Lower leg skin (tissue), 4 donors: Measurements from ENCODE around the gene PNKD. TPM values are rescaled to one million over a fixed set of nuclear protein-coding genes. Genes with fewer than 3 reads are reported as not detected.
A peak's percentile ranks its signal among the peaks of the same experiment; 100 is the strongest.
"Not testable (repeated sequence)": the region's sequence is repeated elsewhere in the genome, so short reads cannot be mapped to it uniquely, and the experiment has no call there.

Source experiments
- DNase-seq, 2 donors: peaks; one replicate each; pipeline ENCODE4 v3.0.0-alpha.2; 2019; ENCODE audit warnings: low spot score in 2 of 2
- H3K4me3 ChIP-seq: fragments of 200-600 bp; sonication (generic); 2 replicates; pipeline ENCODE4 v1.5.1; 2017; ENCODE audit warnings: mild to moderate bottlenecking, low read depth; ENCODE audit not compliant: poor library complexity, severe bottlenecking
- POLR2A ChIP-seq, 2 donors: fragments of 450-650 bp; IDR thresholded peaks; one replicate each; pipeline ENCODE4 v1.6.1; 2016 to 2017; ENCODE audit warnings: antibody characterized with exemption in 2 of 2, mild to moderate bottlenecking in 1 of 2, moderate library complexity in 1 of 2
- WGBS, 2 donors: methylation state at CpG; one replicate each; pipeline ENCODE4 v1.1.5; 2018; 5-methylcytosine and 5-hydroxymethylcytosine counted together
- intact Hi-C: fragments of 100-400 bp; cut with DNase I; formaldehyde crosslinking; loops from one replicate; pipeline ENCODE4 v1.15.0; 2023; ENCODE audit warnings: low total_unique reads
- total RNA-seq, 4 donors: library from RNA; depleted of rRNA; stranded (reverse); fragments of >200 nt; gene quantifications; one replicate each; pipeline ENCODE4 v1.1.0, GENCODE V29; 2016
- TF ChIP-seq, protein P1 (sequence below), 3 donors: fragments of 450-650 bp; IDR thresholded peaks; one replicate each; pipeline ENCODE4 v1.5.1; 2016; ENCODE audit warnings: antibody characterized with exemption in 3 of 3, mild to moderate bottlenecking in 3 of 3, moderate library complexity in 2 of 3

The PNKD gene
- total RNA-seq, 4 donors from 2014 or later = 26.6 to 60.6 (median 43.3) TPM

DNA sequence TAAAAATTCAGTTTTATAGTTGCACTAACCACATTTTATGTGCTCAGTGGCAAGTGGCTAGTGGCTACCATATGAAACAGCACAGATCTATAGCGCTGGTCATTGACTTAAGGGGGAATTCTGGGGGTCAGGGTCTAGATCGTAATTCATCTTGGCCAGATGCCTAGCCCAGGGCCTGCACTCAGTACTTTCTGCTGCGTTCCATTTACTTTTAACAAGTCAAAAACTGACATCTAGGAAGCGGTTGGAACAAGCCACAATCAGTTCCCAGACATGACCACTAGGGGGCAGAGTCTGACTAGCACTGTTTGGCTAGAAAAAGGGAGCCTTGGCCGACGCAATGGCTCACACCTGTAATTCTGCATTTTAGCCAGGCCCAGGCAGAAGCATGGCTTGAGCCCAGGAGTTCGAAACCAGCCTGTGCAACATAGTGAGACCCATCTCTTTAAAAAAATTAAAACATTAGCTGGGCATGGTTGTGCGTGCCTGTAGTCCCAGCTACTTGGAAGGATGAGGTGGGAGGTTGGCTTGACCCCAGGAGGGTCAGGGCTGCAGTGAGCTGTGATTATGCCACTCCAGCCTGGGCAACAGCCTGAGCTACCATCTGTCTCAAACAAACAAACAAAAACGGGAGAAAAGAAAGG, 31.0 kb downstream of the PNKD start:
- WGBS, 2 donors = 11 to 12% methylated on average over 9 of the region's 9 CpGs
- DNase-seq = peak; percentile 86 to 96
- intact Hi-C loops = loop anchor here (10.0 kb wide), 2 partner anchors 54 to 924 kb away; partner anchors contain the start of genes ANKZF1, ATG9A and CATIP
- H3K4me3 ChIP-seq = no peak overlapping the region
- TF ChIP-seq POLR2A (IDR thresholded peaks at IDR 0.05) = no peak
- TF ChIP-seq, protein P1, sequence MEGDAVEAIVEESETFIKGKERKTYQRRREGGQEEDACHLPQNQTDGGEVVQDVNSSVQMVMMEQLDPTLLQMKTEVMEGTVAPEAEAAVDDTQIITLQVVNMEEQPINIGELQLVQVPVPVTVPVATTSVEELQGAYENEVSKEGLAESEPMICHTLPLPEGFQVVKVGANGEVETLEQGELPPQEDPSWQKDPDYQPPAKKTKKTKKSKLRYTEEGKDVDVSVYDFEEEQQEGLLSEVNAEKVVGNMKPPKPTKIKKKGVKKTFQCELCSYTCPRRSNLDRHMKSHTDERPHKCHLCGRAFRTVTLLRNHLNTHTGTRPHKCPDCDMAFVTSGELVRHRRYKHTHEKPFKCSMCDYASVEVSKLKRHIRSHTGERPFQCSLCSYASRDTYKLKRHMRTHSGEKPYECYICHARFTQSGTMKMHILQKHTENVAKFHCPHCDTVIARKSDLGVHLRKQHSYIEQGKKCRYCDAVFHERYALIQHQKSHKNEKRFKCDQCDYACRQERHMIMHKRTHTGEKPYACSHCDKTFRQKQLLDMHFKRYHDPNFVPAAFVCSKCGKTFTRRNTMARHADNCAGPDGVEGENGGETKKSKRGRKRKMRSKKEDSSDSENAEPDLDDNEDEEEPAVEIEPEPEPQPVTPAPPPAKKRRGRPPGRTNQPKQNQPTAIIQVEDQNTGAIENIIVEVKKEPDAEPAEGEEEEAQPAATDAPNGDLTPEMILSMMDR (IDR thresholded peaks at IDR 0.05) = peak in 2 of 3 donors; percentile 9 to 91

DNA sequence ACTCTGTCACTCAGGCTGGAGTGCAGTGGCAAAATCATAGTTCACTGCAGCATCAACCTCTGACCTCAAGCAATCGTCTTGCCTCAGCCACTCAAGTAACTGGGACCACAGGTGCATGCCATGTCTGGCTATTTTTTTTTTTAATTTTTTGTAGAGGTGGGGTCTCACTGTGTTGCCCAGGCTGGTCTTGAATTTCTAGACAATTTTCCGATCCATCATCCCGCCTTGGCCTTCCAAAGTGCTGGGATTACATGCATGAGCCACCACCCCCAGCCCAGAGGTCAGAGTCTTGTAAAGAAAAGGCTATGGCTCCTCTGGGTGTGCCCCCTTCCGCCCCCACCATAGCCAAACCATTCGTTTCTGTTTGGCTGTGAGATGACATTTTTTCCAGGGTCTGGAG, 35.1 kb downstream of the PNKD start:
- no peak for DNase-seq
- H3K4me3 ChIP-seq = no peak overlapping the region
- WGBS, 2 donors = 75 to 80% methylated on average over 5 of the region's 5 CpGs
- intact Hi-C loops = loop anchor here (10.0 kb wide), 2 partner anchors 49 to 919 kb away; partner anchors contain the start of genes ANKZF1, ATG9A and CATIP
- TF ChIP-seq, protein P1 (IDR thresholded peaks at IDR 0.05) = no peak
- TF ChIP-seq POLR2A (IDR thresholded peaks at IDR 0.05) = no peak

DNA sequence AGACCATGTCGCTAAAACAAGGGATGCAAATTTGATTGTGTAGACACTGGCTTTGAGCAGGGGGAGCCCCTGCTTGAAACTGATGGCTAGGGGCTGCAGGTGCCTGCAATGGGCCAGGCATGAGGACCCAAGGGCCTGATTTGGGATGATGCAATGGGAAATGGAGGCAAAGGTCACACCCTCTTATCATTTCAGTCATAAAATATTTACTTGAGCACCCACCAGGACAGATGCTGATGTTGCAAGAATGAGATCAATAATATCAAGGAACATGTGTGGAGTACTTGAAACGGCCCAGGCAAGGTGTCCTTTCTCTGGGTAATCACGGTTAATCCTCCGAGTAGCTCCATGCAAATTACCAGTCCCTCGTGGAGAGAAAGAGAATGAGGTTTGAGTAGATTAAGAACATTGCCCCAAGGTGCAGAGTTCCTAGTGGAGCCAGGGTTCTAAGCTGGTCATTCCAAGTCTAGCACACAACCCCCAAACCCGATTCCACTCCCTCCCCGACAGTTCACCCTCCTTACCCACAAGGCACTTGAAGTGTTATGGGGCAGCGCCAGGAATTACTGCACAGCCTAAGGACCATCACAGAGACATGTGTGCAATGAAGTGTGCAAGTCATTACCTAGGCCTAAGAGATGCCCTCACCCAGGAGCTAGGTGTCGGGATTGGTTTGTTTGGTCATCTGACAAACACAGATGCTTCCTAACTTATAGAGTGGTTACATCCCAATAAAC, 36.0 kb downstream of the PNKD start:
- whole genome bisulfite sequencing, 2 donors = 87 to 88% methylated on average over 9 of the region's 9 CpGs
- intact Hi-C loops = loop anchor here (10.0 kb wide), 2 partner anchors 48 to 918 kb away; partner anchors contain the start of genes ANKZF1, ATG9A and CATIP
- DNase-seq = no peak
- TF ChIP-seq, protein P1 (IDR thresholded peaks at IDR 0.05) = no peak
- TF ChIP-seq POLR2A (IDR thresholded peaks at IDR 0.05) = no peak
- no peak overlapping the region for H3K4me3 ChIP-seq

DNA sequence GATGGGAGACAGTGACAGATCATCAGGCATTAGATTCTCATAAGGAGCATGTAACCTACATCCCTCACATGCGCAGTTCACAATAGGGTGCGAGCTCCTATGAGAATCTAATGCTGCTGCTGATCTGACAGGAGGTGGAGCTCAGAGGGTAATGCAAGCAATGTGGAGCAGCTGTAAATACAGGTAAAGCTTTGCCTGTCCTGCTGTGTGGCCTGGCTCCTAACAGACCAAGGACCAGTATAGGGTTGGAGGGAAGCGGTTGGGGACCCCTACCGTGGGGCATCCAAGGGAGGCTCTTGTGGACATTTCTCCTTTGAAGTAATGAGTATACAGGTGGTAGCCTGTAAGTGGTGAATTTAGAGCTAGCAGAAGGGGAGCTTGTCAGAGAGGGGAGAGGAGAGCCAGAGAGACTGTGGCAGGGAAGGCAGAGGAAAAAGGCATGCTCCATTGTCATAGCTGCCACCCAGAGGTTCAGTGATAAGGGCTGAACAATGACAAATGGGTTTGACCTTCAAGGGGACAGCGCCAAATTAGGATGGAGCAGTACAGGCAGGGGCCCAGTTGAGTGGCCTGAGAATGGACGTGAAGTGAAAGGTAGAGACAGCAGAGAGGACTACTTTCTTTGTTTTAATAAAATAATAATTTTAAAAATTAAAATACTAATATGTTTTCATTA, 37.2 kb downstream of the PNKD start:
- no peak overlapping the region for H3K4me3 ChIP-seq
- no peak for DNase-seq
- no peak for TF ChIP-seq POLR2A (IDR thresholded peaks at IDR 0.05)
- TF ChIP-seq, protein P1 (IDR thresholded peaks at IDR 0.05) = no peak
- WGBS, 2 donors = 89 to 91% methylated on average over 6 of the region's 6 CpGs
- intact Hi-C loops = loop anchor here (10.0 kb wide), 2 partner anchors 47 to 917 kb away; partner anchors contain the start of genes ANKZF1, ATG9A and CATIP

DNA sequence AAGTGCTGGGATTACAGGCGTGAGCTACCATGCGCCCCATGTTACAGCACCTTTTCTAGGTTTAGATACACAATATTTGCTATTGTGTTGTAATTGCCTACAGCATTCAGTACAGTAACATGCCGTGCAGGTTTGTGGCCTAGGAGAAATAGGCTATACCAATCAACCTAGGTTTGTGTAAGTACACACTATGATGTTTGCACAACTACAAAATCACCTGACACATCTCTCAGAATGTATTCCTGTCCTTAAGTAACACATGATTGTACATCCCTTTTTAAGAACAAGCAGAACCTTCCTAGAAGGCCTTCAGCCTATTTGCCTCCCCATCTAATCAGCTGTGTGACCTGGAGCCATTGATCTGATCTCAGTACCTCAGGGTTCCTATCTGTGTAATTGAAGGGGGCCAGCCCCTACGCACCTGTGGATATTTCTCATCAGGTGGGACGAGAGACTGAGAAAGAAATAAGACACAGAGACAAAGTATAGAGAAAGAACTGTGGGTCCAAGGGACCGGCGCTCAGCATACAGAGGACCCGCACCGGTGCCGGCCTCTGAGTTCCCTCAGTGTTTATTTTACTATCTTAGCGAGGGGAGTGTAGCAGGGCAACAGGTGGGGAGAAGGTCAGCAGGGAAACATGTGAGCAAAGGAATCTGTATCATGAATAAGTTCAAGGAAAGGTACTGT, 40.7 kb downstream of the PNKD start:
- no peak for DNase-seq
- no peak for TF ChIP-seq POLR2A (IDR thresholded peaks at IDR 0.05)
- TF ChIP-seq, protein P1 (IDR thresholded peaks at IDR 0.05) = no peak
- intact Hi-C loops = no loop called here
- WGBS, 2 donors = 91 to 92% methylated on average over 11 of the region's 11 CpGs
- H3K4me3 ChIP-seq = no peak overlapping the region

DNA sequence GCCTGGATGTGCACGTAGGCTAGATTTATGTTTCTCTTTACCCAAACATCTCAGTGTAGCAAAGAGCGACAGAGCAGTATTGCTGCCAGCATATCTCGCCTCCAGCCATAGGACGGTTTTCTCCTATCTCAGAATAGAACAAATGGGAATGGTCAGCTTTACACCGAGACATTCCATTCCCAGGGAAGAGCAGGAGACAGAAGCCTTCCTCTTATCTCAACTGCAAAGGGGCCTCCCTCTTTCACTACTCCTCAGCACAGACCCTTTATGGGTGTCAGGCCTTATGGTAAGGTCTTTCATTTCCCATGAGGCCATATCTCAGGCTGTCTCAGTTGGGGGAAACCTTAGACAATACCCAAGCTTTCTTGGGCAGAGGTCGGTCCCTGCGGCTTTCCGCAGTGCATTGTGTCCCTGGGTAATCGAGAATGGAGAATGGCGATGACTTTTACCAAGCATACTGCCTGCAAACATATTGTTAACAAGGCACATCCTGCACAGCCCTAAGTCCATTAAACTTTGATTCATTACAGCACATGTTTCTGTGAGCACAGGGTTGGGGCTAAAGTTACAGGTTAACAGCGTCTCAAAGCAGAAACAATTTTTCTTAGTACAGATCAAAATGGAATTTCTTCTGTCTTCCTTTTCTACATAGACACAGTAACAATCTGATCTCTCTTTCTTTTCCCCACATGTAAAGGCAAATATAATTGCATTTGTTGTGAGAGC, 41.4 kb downstream of the PNKD start:
- intact Hi-C loops, DNase-seq, H3K4me3 ChIP-seq: not testable (repeated sequence)
- WGBS, 2 donors = 81 to 85% methylated on average over 11 of the region's 11 CpGs
